Retinal pigment epithelial cell (primary cell): Measurements from ENCODE around the gene MCTP1.

Experiments
- DNase-seq: peaks from one replicate; pipeline ENCODE4 v3.0.0-alpha.2; 2010; ENCODE audit warnings: low read depth
- H3K4me3 ChIP-seq: 2 replicates; pipeline ENCODE4 v1.5.1; 2011; ENCODE audit warnings: mild to moderate bottlenecking, low read length, control low read depth, moderate library complexity
- CTCF ChIP-seq: conservative IDR thresholded peaks from 2 replicates; pipeline ENCODE4 v1.5.1; 2011; ENCODE audit warnings: low read depth, low read length, control low read depth, inconsistent platforms

Gene MCTP1

GRCh38 chr5:95072281-95072680 lies 212.6 kb downstream of the MCTP1 start:
- DNase-seq: no peak
- no peak for TF ChIP-seq CTCF
- H3K4me3 ChIP-seq: no peak overlapping the region

- no peak overlapping the region for H3K4me3 ChIP-seq
- DNase-seq: no peak
- no peak for TF ChIP-seq CTCF
Observed at GRCh38 chr5:95070866-95071265, 214.0 kb downstream of the MCTP1 start.

DNA sequence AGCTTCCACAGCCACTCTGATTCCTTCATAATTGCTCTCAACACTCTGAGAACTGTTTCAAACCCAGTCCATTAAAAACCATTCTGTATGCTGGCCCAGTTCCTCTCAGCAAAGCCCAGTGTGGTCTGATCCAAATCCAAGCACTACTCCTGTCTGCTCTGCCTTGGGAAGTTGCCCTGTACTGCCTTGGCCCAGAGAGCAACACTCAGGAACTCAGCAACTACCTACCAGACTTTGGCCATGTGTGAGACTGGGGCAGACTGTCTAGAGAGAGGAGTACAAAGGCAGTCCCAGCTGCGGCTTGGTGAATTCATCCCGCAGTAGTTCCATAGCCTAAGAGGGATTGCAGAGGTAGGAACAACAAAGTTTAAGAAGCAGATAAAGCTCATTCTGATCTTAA lies 214.4 kb downstream of the MCTP1 start:
- H3K4me3 ChIP-seq: no peak overlapping the region
- TF ChIP-seq CTCF: no peak
- no peak for DNase-seq

- no peak for TF ChIP-seq CTCF
- no peak overlapping the region for H3K4me3 ChIP-seq
- DNase-seq: no peak
Observed at GRCh38 chr5:95069948-95070347, 214.9 kb downstream of the MCTP1 start.

- no peak for TF ChIP-seq CTCF
- DNase-seq: no peak
- no peak overlapping the region for H3K4me3 ChIP-seq
Observed at GRCh38 chr5:95069021-95069420, 215.9 kb downstream of the MCTP1 start.

- no peak for DNase-seq
- TF ChIP-seq CTCF: no peak
- no peak overlapping the region for H3K4me3 ChIP-seq
Observed at GRCh38 chr5:95068289-95068910, 216.5 kb downstream of the MCTP1 start.

- TF ChIP-seq CTCF: no peak
- no peak overlapping the region for H3K4me3 ChIP-seq
- DNase-seq: no peak
Observed at GRCh38 chr5:95066048-95066447, 218.8 kb downstream of the MCTP1 start.
